WTC11 (cell line): ENCODE results near the gene LCP1.

ENCODE experiments used
- NFYB ChIP-seq: sonication (generic); formaldehyde crosslinking; conservative IDR thresholded peaks from 2 replicates; pipeline ENCODE4 v1.8.0; 2022; ENCODE audit warnings: low read depth, missing genetic modification reagents
- NR2C2 ChIP-seq: sonication (generic); formaldehyde crosslinking; IDR thresholded peaks from 2 replicates; pipeline ENCODE4 v1.8.0; 2022; ENCODE audit warnings: mild to moderate bottlenecking, missing genetic modification reagents
- RORB ChIP-seq: fragments of 250-450 bp; sonication (Bioruptor Pico); IDR thresholded peaks from 2 replicates; pipeline ENCODE4 v1.9.0; 2021; ENCODE audit warnings: mild to moderate bottlenecking
- ZBTB21 ChIP-seq: sonication (generic); formaldehyde crosslinking; IDR thresholded peaks from 2 replicates; pipeline ENCODE4 v1.8.1; 2023; ENCODE audit warnings: mild to moderate bottlenecking, missing genetic modification reagents, borderline replicate concordance
- TF ChIP-seq, protein P1 (sequence below): fragments of 200-600 bp; IDR thresholded peaks from 2 replicates; pipeline ENCODE4 v1.8.0; 2022; ENCODE audit warnings: antibody characterized with exemption
- TF ChIP-seq, protein P2 (sequence below): sonication (generic); formaldehyde crosslinking; IDR thresholded peaks from 2 replicates; pipeline ENCODE4 v1.8.1; 2023; ENCODE audit warnings: mild to moderate bottlenecking, missing genetic modification reagents
- TF ChIP-seq, protein P3 (sequence below): sonication (generic); formaldehyde crosslinking; IDR thresholded peaks from 2 replicates; pipeline ENCODE4 v1.8.1; 2022; ENCODE audit warnings: missing genetic modification reagents, borderline replicate concordance

DNA sequence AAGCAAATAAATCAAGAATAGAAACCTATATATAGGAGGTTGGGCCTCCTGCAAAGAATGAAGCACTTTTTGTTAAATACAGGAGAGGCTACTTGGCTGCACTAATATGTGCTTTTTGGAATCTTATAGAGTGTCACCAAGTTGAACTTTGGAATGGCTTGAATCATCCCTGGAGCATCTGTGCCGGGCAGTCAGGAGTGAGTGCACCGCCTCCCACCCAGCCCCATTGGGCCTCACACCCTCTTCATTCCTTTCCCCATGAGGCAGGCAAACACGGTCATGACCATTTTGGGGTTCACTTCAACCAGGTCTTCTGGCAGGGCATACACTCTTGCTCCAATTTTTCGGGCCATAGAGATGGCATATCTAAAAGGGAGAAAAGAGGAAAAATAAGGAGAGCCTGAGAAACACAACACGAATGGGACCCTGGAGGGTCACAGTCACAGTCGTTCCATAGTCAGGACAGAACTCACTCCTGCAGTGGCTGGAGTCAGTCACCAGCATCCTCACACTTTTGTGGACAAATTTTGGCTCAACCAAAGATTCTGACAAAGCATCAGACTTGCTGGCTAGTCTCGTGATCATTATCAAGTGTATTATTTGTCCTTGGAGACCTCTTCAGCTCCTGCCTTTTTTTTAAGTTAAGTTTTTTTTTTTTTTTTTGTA, 54.5 kb downstream of the LCP1 start:
- TF ChIP-seq NR2C2 (CRISPR knock-in tag) (no peak), RORB (CRISPR knock-in tag) (no peak), ZBTB21 (CRISPR knock-in tag) (no peak), NFYB (CRISPR knock-in tag) (no peak)
- TF ChIP-seq, protein P1, sequence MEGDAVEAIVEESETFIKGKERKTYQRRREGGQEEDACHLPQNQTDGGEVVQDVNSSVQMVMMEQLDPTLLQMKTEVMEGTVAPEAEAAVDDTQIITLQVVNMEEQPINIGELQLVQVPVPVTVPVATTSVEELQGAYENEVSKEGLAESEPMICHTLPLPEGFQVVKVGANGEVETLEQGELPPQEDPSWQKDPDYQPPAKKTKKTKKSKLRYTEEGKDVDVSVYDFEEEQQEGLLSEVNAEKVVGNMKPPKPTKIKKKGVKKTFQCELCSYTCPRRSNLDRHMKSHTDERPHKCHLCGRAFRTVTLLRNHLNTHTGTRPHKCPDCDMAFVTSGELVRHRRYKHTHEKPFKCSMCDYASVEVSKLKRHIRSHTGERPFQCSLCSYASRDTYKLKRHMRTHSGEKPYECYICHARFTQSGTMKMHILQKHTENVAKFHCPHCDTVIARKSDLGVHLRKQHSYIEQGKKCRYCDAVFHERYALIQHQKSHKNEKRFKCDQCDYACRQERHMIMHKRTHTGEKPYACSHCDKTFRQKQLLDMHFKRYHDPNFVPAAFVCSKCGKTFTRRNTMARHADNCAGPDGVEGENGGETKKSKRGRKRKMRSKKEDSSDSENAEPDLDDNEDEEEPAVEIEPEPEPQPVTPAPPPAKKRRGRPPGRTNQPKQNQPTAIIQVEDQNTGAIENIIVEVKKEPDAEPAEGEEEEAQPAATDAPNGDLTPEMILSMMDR, result no peak
- TF ChIP-seq, protein P2, sequence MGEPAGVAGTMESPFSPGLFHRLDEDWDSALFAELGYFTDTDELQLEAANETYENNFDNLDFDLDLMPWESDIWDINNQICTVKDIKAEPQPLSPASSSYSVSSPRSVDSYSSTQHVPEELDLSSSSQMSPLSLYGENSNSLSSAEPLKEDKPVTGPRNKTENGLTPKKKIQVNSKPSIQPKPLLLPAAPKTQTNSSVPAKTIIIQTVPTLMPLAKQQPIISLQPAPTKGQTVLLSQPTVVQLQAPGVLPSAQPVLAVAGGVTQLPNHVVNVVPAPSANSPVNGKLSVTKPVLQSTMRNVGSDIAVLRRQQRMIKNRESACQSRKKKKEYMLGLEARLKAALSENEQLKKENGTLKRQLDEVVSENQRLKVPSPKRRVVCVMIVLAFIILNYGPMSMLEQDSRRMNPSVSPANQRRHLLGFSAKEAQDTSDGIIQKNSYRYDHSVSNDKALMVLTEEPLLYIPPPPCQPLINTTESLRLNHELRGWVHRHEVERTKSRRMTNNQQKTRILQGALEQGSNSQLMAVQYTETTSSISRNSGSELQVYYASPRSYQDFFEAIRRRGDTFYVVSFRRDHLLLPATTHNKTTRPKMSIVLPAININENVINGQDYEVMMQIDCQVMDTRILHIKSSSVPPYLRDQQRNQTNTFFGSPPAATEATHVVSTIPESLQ (CRISPR knock-in tag), result no peak
- TF ChIP-seq, protein P3, sequence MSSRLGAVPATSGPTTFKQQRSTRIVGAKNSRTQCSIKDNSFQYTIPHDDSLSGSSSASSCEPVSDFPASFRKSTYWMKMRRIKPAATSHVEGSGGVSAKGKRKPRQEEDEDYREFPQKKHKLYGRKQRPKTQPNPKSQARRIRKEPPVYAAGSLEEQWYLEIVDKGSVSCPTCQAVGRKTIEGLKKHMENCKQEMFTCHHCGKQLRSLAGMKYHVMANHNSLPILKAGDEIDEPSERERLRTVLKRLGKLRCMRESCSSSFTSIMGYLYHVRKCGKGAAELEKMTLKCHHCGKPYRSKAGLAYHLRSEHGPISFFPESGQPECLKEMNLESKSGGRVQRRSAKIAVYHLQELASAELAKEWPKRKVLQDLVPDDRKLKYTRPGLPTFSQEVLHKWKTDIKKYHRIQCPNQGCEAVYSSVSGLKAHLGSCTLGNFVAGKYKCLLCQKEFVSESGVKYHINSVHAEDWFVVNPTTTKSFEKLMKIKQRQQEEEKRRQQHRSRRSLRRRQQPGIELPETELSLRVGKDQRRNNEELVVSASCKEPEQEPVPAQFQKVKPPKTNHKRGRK (CRISPR knock-in tag), result no peak
